IPS DF 19.7 (cell line): ENCODE data around the gene RASL10B.

ENCODE experiments used
- DNase-seq: peaks from one replicate; pipeline ENCODE4 v3.0.0-alpha.2; 2013; ENCODE audit warnings: low read depth, low spot score

RASL10B gene

DNA sequence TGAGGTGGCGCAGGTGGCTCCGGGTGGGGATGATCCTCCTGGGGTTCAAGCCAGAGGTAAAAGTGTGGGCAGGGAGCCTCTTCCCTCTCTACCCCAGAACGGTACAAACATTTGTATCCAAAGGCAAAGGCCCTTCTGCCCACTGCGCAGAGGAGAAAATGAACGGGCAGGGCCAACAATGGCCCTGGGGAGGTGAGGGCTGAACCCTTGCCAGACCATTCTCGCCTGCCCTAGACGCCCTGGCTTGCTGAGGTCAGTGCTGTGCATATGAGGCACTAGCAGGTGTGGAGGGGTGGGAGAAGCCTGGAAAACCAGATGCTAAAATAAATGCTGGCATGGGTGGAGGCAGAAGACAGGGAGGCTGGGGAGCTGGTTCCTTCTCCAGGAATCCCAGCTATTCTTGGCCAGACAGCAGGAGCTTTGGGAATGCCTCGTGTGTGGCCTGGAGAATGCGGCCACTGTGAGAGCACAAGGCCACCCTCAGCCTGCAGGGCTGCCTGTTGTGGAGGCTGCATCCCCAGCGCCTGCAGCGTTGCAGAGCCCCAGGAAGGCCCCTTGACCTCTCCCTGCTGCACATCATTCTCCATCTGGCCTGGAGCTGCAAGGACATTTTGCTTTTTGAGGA is 33.8 kb downstream of the RASL10B start:
- DNase-seq: no peak

DNA sequence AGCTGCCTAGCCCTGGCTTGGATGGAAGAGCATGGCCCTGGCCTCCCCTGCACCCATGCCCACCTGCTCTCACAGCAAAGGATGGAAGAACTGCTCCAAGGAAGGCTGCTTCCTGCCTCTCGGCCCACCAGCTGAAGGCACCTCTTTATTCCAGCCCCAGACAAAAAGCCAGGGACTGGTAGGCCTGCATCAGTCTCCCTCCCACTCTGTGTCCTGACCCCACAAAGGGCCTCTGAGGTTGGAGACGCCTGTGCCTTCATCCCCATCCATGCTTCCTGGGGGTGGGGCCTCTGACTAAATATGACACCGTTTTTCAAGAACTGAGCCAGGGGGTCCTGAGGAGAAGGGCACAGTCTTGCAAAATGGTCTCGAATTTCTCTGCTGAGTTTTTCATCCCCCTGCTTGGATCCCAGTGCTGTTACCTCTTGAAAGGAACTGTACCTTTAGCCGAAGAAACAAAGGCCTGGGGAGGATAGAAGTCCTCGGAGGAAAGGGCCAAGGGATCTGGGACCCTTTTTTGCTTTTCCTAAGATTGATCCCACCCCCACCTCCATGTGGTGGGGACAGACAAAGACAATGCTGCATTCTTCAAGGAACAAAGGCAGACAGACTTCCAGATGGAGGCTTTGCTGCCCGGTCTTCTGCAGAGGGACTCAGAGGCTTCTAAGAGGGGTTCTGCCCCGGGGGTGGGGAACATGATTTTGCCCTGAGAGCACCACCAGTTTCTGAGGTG is 34.5 kb downstream of the RASL10B start:
- DNase-seq: no peak

DNA sequence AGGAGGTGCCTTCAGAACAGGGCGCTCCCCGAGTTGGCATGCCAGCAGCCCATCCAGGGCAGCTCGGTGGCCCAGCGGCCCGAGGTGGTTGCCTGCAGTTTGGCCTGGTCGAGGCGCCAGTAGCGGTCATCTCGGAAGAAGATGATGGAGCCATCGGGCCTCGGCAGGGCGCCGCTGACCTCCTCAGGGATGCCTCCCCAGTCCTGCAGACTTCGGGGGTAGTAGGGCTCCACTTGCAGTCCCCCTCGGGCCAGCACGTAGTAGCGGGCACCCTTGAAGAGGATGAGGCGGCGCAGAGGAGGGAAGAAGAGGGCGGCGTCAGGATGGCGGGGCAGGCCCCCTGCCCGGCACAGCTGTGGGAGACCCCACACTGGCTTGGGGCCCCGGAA is 35.0 kb downstream of the RASL10B start:
- no peak for DNase-seq

DNA sequence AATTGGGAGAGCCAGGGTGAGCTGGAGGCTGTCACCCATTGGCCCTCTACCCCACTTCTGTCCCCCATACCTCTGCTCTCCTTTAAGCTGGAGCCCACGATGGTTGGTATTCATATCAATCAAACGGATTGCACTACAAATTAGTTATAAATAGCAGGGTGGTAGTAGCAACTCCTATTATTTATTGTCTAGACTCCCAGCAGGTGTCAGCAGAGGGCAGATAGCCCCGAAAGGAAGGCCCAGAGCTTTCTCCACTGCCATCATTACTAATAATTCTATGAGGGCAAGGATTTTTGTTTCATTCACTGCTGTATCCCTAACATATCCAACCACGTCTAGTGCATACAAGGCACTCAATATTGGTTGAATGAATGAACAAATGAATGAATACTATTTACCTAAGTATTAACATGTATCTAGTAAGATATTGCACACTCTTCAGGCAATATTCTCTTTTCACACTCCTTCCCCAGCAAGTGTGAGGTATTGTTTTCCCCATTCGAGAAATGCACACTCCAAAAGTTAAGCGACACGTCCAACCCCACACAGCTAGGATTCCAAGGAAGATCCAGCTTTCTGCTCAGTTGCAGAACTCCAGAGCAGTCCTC is 35.6 kb downstream of the RASL10B start:
- DNase-seq: no peak

DNA sequence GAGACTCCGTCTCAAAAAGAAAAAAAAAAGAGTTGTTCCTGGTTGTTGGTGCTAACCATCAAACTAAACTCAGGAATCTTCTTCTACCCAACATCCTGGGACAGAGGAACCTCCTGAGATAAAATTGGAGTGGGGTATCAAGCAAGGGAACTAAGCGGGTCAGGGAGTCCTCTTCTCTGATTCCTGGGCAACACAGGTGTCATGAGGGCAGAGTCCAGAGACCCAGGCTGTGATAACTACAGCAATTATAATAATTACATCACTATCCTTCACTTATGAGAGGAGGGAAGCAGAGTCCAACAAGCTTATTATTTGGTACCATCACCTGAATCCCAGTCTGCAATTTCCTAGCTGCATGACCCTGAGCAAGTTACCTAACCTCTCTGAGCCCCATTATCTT is 37.4 kb downstream of the RASL10B start:
- DNase-seq: no peak

DNA sequence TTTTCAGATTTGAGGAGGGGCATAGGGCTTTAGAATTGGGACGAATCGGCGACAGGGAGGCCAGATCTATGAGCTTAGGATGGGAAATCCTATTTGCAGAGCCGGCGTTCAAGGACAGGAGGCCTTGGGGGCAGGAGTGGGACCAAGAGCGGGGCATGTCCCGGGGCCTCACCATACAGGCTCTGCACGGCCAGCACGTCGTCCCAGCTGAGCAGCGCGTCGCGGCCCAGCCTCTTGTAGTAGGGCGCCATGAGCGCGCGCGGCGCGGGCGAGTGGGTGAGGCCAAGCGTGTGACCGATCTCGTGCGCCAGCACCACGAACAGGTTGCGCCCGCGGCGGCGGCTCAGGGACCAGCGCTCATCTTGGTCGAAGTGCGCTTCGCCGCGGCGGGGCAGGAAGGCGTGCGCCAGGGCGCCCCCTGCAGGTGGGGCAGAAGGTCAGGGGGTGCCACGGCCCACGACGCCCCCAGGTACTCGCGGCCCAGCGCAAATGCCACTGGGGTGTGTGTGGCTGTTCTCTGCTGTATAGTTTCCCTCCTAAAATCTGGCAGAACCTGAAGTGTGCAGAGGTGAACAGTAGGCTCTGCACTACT is 38.6 kb downstream of the RASL10B start:
- DNase-seq: no peak

DNA sequence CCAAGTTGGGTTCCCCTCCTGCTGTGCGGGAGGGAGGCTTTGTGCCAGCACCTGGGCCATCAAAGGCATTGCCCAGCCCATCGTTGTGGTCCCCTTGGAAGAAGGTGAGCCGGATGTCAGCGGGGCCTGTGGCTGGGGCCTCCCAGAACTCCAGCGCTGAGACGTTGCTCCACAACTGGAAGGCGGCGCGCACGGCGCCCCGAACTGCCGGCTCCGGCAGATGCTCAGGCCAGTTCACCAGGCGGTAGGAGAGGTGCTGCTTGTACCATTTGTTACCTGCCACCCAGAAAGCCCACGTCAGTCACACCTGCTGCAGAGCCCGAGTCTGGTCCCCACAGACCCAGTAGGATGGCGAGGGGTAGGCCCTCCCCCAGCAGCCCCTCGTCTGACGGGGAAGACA is 41.7 kb downstream of the RASL10B start:
- DNase-seq: no peak

DNA sequence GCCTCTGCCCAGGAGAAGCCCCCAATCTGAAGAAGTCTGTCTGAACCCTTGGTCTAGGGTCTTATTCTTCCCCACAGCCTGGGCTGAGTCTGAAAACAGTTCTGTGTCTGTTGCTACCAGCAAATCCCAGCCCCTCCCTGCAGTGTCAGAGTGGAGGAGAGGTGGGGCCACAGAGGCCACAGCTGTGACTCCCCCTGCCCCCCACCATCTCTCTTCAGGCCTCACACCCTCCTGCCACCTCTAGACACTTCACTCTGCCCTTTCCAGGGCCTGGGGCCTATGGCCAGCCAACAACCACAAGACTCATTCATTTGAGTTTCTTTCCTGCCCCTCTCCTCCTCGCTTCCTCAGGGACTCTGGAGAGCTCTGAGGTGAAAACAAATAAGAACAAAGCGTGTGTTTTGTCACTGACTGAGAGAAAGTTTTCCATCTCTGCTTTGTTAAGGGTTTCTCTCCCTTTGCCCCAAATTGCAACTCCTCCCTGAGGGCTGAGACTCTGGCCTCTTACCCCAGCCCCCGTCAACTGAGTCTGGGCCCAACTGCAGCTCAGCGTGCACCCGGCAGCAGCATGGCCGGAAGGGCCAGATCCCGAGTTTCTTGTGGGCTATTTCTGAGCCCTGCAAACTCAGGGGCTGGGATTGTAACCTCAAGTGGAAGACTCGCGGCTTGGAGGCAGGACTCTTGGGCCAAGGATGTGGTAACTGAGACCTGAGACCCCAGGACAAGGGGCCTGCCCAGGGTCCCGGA is 42.4 kb downstream of the RASL10B start:
- no peak for DNase-seq

DNA sequence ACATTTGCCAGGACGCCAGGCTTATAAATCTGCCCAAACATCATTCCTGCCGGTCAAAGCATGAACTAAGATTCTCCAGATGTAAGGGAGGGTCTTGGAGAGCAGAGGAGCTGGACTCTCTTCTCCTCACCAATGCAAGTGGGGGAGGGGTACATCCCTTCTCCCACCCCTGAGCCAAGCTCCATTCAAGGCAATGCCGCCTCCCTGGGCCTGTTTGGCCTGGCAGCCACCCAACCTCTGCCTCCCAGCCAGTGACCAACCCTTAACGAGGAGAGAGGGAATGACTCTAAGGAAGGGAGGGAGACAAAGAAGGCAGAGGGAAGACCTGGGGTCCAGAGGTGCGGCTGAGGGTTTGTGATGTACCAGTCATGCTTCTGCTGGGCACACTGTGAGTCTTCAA is 43.1 kb downstream of the RASL10B start:
- DNase-seq: no peak

DNA sequence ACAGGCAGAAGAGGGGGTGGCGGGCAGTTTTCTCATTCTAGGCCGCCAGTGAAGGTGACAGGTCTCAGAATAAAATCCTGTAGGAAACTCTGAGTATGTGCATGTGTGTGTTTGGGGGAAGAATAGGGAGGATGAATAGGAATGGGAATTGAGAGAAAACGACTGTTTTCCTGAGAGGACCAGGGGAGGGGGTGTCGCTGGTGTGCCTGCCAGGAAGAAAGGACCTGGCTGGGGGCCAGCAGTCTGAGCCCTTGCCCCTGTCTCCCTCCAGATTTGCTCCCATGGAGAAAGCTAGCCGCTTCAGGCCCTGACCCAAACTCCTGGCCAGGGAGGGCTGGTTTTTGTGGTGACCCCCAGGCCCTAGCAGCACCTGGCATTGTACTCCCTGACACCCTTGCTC is 43.6 kb downstream of the RASL10B start:
- DNase-seq: no peak

DNA sequence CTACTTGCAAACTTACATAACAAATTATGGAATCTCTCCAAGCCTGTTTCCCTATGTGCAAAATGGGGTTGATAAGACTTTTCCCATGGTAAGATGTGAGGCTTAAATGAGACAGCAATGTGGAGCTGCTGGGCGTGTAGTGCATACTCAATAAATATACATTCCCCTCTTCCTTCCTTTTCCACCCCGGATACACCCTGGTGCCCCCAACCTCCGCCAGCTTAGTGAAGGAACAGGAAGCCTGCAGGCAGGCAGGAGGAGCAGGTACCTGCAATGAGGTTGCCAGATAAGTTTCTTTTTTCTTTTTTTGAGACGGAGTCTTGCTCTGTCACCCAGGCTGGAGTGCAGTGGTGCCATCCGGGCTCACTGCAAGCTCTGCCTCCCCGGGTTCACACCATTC is 44.1 kb downstream of the RASL10B start:
- DNase-seq: no peak

DNA sequence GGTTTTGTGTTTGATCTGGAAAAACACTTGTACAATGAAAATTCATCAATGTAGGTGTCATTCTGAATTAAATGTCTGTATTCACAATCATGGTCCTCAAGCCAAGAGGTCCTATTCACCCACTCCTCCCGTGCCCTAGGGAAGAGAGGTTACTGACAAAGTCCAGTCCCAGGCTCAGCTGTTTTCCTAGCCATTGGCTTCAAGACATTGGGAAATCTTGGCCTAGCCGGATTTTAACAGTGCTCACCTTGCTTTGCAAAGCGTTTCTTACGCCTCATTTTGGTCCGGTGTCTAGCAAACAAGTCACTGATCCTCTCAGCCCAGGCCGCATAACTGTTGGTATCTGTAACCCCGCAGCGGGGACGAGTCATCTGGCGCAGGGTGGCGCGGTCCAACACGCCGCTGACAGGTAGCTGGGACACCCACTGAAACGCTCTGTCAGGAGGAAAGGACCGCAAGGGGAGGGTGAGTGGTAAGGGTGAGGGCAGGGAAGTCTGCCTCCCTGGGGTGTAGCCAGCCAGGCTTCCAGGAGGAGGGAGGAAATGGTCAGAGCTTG is 47.3 kb downstream of the RASL10B start:
- DNase-seq: no peak

DNA sequence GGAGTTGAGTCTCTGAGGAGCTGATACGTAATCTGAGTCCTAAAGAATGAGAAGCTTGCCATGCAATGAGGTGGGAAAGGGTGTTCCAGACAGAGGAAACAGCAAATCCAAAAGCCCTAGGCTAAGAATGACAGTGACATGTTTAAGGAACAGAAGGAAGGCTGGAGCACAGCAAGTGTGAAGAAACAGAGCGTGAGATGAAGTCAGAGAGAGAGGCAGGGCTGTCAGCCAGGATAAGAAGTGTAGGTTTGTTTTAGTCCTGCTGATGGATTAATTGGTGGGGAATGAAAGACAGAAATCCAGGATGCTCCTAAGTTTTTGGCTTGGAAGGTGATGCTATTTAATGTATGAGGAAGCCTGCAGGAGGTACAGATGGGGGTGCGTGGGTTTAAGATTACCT is 49.5 kb downstream of the RASL10B start:
- DNase-seq: no peak

DNA sequence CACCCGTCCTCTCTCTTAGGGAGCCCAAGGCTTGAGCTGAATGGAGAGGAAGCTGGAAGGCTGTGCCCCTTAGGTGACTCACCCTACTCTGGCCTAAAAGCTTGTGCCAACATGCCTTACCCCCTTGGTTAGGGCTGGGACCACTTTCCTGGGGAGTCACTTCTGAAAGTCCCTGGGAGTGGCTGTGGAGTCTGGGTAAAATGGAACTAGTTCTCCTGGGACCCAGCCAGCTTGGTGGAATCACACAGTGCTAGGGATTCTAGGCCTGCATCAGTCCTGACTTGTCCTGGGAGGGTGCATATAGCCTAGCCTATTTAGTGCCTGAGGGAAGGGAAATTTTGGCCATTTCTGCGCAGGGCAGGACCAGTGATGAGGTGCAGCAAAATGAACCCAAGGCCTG is 53.5 kb downstream of the RASL10B start:
- DNase-seq: no peak

DNA sequence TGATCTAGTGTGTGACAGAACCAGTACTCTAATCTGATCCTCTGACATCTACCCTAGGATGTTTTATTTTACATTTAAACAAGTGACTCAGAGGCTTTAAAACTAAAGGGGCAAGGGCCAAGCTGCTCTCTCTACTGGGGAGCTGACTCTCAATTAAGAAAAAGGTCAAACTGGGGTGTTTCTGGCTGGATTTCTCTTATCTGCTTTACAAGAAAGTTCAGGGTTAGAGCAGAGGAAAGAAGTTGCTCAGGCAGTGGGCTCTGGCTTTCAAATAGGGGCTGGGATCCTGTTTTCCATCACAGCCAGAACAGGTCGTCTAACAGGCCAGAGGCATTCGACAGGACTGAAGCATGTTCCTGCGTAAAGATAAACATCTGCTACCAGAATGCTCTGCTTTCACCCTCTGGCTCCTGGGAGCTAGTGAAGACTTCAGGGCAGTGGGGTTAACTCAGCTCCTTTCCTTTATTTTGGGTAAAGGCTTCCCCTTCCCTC is 55.5 kb downstream of the RASL10B start:
- DNase-seq: no peak

DNA sequence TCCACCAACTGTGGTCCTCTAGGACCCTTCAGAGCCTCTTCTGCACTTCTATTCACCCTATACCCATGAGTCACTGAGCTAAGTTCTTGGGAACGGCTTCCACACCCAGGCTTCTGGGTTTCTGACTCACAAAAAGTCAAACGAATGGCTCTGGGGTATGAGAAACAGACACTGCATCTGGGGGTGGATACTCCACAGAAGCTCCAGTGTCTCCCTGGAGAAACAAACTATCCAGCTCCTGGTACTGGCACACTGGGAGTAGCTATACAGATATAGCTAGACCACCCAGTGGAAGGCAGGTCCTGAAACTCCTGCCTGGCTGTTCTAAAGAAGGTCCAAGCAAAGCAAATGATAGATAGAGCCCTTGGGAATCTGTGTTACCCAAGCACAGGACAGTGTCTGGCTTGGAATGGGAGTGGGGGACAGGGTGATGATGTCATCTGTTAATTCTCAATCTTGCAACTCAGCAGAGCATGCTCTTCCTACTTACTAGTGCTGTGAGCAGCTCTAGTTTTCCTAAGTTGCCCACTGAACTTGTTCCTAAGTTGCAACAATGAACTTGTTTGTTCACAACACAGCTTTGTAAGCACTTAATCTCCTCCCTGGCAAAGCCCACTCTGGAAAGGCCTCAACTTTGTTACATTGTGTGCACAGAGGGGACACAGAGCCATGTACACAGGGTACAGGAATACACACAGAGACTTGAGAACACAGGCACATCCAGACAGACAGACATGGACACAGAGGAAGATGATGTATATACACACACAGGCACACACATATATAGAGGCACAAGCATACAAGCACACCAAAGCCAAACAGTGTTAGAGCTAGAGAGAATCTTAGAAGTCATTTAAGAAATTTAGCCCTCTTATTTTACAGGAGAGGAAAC is 57.3 kb downstream of the RASL10B start:
- DNase-seq: no peak

DNA sequence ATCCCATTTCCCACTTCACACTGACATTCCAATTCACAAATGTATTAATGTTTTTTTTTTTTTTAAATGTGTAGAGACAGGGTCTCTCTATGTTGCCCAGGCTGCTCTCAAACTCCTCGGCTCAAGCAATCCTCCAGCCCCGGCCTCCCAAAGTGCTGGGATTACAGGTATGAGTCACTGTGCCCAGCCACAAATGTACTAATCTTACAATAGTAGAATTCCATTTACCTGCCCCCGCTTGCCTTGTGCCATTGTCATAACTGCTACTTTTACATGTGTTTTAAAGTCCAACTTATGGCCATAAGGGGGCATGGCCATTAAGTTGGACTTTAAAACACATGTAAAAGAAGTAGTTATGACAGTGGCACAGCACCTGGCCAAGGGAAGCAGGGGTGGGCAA is 59.4 kb downstream of the RASL10B start:
- no peak for DNase-seq

DNA sequence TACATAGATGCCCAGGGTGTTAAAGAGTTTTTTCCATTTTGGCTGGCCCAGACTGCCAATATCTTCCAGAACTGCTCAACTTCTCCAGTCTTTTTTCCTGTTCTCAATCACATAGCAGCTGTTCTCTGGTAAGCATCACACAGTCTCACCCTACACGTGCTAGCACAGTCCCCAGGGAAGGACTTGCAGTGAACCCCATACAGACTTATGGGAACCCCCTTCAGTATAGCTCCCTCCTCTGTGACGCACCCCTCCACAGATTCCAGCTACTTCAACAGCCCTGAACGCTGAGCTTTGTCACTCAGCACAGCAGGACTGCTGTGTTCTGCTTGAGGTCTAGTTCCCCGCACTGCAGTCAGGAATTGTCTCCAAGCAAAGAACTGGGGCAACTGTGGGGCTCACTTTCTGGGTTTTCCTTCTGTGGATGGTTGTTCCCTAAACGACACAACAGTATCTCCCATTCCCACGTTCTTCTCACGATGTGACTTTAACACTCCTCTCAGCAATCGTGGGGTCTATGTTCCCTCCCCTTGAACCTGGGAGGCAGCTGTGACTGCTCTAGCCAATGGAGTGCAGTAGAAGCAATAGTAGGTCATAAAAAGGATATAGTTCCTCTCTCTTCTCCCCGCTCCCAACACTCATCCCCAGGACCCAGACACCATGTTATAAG is 60.4 kb downstream of the RASL10B start:
- DNase-seq: no peak
